GM18909 (cell line): ENCODE data around the gene ABHD8.
A peak's percentile ranks its signal among the peaks of the same experiment; 100 is the strongest.

ENCODE experiments used
- ATAC-seq: cut with Tn5 transposase; IDR thresholded peaks from one replicate; pipeline ENCODE4 v1.9.1; 2021; ENCODE audit warnings: mild to moderate bottlenecking; ENCODE audit not compliant: unreplicated experiment, poor library complexity

Gene ABHD8

GRCh38 chr19:17303167-17303939, at the start of gene ABHD8:
Gene ABHD8 (minus strand): TSS chr19:17303425. CDS start chr19:17301616, 1,809 bp downstream.
- ATAC-seq: peak; percentile 57

DNA sequence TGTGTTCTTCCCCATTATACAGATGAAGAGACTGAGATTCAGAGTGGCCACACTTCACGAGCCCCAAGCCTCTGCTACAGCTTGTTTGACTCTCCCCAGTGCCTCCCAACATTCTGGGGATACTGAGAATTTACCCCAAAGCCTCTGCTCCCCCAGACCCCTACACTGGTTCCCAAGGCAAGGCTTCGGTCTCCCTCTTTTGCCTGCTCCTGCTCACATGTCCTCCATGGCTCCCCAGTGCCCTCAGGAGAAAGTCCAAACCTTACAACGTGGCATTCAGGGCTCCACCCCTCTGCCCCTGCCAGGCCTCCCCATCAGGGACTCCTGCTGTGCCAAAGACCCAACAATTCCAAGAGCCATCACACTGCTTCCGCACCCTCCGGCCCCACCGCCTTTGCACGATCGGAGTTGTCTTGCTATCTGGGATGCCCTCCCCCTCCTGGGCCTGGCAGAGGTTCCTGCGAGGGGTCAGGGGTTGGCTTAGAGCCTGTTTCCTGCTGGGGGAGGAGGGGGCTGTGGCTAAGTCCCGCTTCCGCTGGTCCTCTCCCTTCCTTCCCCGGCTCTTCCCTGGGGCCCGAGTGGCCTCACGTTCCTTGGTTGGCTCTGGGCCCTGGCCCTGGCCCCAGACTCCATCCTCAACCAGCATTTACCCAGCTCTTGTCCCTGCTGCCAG, 49.5 kb upstream of the ABHD8 start:
- ATAC-seq: no peak

GRCh38 chr19:17351815-17352435, 48.7 kb upstream of the ABHD8 start:
- ATAC-seq: no peak

DNA sequence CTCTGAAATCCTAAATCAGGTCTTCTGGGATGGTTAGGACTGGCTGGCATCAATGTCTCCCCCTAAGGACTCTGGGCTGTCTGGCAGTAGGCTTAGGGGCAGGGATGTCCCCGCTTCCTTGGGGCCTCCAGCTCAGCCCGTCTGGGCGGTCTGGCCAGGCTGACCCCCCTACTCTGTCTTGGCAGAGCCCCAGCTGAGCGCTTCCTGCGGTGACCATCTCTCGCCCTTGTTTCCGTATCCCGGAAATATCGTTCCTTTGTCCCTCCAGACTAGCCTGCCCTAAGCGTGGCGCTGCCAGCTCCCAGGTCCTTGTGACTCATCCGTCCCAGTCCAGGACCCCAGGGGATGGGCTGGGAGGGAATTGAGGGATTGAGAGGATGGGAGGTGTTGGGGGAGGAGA, 45.5 kb upstream of the ABHD8 start:
- no peak for ATAC-seq

DNA sequence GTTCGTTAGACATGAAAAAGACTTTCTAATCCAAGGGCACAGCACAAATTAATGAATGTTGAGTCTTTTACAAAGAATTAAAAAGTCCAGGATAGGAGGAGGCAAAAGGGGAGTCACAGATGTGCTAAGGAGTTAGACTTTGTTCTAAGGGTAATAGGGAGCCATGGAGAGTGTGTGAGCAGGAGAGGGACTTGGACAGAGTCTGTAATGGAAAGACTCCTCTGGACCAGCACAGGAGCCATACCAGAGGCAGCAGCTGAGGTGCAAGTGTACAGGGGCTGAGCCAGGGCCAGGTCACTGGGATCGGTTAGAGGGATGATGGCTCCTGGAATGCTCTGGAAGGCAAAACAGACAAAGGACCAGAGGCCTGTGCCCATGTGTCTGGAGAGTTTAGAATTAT, 44.7 kb upstream of the ABHD8 start:
- ATAC-seq: no peak

DNA sequence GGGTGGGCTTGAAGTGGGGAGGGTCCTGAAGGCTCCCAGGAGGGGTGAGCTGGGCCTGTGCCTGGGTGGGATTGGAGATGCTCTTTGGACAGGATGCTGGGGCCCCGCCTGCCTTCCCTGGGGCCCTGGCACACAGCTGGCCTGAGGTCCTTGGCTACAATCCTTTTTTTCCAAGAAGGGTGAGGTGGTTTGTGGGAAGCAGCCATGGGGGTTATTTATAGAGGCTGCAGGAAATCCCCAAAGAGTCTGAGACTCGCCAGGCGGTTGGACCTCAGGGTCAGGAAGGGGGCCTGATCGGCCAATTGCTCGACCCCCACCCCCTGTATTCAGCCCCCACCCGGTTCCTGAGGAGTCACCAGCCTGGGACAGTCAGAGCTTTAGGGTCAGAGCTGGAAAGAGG, 44.1 kb upstream of the ABHD8 start:
- ATAC-seq: no peak

DNA sequence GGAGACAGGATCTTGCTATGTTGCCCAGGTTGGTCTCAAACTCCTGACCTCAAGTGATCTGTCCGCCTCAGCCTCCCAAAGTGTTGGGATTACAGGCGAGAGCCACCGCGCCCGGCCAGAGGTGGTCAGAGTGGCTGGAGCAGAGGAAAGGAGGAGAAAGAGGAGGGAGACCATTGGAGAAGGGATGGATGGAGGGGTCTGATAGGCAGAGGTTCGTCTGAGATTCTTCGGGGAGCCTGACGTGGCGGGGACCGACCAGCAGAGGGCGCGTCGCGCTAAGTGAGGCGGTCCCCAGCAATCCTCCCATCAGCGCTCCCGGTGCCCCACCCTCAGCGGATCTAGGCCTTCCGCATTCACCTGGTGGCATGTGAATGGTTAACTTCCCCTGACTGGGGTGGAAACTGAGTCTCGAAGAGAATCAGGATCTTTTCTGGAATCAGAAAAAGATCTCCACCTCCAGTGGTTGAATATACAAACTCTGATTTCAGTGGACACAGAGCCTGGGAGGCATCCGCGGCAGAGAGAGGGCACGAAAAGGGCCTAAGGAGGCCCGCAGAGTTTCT, 43.0 kb upstream of the ABHD8 start:
- peak; percentile 52 for ATAC-seq

- no peak for ATAC-seq
Measured at GRCh38 chr19:17341845-17342244, 38.6 kb upstream of the ABHD8 start.

- ATAC-seq: no peak
Measured at GRCh38 chr19:17341386-17341785, 38.2 kb upstream of the ABHD8 start.

DNA sequence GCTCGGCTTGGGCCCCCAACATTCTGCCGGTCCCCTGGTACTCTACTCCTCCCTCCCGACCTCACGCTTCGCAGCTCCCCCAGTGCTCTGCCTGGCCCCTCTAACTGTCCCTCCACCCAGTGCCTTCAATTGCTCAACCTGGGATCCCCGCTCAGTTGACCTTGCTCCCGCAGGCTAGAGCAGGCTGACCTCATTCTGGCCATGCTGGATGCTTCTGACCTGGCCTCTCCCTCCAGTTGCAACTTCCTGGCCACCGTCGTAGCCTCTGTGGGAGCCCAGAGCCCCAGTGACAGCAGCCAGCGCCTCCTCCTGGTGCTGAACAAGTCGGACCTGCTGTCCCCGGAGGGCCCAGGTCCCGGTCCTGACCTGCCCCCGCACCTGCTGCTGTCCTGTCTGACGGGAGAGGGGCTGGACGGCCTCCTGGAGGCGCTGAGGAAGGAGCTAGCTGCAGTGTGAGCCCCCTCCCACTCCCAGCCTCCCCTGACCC, 37.7 kb upstream of the ABHD8 start:
- no peak for ATAC-seq

GRCh38 chr19:17340302-17340870, 37.2 kb upstream of the ABHD8 start:
- no peak for ATAC-seq

- ATAC-seq: no peak
Measured at GRCh38 chr19:17339088-17339741, 36.0 kb upstream of the ABHD8 start.

GRCh38 chr19:17338433-17339078, 35.3 kb upstream of the ABHD8 start:
- ATAC-seq: no peak

DNA sequence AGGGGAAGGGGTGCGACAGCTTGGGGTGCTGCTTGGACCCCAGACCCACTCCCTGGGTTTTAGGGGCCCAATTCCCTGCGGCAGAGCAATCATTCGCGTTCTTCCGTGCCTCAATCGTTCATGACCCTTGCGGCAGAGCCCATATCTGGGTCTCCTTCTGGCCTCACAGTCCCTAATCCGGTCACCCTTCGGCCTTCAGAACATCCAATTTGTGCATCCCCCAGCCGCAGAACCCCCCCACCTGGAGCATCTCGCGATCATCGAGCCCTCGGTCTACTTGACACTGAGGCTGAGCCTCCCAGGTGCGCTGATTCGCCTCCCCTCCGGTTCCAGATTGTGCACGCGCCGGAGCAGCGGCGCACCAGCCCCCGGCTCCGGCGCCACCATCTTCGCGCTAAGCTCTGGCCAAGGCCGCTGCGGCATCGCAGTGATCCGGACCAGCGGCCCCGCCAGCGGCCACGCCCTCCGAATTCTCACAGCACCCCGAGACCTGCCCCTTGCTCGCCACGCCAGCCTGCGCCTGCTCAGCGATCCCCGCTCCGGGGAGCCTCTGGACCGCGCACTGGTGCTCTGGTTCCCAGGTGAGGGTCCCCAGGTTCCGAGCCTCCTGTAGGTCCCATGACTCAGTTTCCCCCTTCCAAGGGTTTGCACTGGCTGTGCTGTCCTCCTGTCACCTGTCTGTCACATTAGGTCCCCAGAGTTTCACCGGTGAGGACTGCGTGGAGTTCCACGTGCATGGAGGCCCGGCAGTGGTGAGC, 34.6 kb upstream of the ABHD8 start:
- peak; percentile 5 for ATAC-seq

GRCh38 chr19:17336872-17337674, 33.8 kb upstream of the ABHD8 start, which contains the start of gene GTPBP3:
Gene GTPBP3 (plus strand): TSS chr19:17337553. CDS start chr19:17337612, 59 bp downstream.
- ATAC-seq: peak; percentile 74

DNA sequence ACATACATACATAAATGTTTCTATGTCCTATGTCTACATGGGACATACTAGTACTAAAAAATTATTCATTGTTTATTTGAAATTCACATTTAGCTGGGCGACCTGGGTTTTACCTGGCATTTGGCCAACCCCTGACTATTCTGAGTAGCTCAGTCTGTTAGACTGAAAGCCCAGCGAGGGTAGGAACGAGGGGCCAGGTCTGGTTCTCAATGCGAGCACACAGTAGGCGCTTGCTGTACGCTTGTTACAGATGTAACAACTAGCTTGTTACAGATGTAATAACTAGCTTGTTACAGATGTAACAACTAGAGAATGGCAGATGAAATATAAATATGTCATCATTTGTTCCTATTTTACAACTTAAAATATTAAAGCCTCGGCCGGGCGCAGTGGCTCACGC, 32.4 kb upstream of the ABHD8 start:
- ATAC-seq: no peak

DNA sequence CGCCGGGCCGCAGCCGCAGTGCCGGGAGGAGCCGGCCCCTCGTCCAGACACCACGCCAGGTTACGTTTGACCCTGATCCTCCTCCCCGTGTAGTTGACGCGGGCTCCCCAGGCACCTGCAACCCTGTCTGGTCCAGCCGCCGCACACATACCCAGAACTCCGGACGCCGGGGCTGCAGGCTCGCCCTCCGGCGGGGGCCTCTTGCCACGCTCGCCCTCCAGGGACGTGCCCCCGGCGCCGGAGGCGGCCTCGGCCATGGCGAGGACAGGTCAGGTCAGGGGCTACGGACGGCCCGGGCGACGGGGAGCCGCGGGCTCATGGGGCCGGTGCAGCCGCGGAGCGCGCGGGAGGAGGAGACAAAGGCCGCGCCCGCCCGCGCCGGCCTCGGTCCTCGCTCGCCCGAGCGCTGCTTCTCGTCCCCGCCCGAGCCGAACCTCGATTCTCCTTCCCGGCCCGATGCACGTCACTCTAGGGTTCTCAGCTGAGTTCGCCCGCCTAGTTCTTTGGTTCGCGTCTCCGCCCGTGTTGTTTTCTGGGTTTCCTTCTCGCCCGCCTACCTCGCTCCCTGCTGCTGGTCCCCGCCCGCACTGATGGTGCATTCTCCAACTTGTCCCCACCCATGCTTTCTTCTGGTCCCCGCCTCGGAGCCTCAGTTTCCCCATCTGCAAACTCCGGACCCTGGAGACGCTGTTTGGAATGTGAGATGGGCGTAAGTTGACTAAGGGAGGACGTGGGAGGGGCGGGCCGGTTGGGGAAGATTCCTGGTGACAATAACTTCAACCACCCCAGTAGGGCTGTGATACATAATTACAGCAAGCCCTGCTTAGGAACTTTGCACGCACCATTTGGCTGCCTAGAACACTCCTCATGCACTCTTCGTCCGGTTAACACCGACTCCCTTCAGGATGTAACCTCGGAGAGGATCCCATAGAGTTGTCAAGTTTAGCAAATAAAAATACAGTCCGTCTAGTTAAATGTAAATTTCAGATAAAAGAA, 31.5 kb upstream of the ABHD8 start, which contains the start of gene ANO8:
Gene ANO8 (minus strand): TSS at position 442 of the 996 bp plus-strand sequence. CDS start 185 bp downstream, at position 257.
- ATAC-seq: peak; percentile 59
